GM12864 (cell line): ENCODE measurements around the gene PRPF39.

ENCODE experiments used
- DNase-seq: peaks from one replicate; pipeline ENCODE4 v3.0.0-alpha.2; 2011; ENCODE audit warnings: low read depth
- H3K4me3 ChIP-seq: 2 replicates; pipeline ENCODE4 v1.5.1; 2011; ENCODE audit warnings: mild to moderate bottlenecking, low read depth, low read length, control low read depth
- CTCF ChIP-seq: IDR thresholded peaks from 2 replicates; pipeline ENCODE4 v1.5.1; 2011; ENCODE audit warnings: low read depth, mild to moderate bottlenecking, moderate library complexity, low read length, control low read depth, inconsistent platforms; ENCODE audit errors: missing control alignments

PRPF39 gene

GRCh38 chr14:45149602-45150001 is 65.7 kb downstream of the PRPF39 start:
- no peak overlapping the region for H3K4me3 ChIP-seq
- TF ChIP-seq CTCF: no peak
- no peak for DNase-seq

DNA sequence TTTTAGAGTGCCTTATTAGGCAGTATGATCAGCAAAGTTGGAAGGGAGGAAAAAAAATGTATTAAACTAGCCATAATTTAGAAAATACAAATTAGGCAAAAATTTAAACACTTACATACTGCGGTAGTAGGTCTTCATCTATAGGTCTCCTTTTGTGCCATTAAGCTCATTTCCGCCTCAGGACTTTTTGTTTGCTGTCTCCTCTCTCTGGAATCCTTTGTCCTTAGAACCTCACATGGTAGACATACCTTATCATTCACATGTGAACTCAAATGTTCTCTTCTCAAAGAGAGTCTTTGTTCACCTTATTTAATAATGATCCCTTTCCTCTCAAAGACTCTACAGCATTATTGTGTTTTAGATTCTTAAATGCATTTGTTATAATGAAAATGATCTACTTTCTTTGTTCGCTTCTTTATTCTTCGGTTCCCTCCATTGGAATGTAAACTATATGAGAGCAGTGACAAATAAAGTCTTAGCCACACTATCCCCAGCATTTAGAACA is 66.5 kb downstream of the PRPF39 start:
- DNase-seq: no peak
- TF ChIP-seq CTCF: no peak
- H3K4me3 ChIP-seq: no peak overlapping the region

DNA sequence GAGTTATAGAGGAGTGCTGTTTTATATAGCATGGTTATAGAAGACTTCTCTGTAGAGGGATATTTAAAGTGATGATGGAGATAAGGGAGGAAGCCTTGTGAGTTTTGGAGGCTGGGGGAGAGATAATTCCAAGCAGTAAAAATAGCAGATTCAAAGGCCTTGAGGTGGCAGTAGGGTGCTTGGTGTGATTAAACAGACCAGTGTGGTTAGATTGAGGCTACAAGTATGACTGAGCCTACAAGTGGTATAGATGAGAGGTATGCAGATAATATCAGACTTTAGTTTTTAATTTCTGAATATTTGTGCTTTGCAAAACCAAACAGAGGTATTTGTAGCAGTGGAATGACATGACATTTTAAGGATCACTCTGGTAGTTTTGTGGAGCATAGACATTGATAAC is 72.2 kb downstream of the PRPF39 start:
- no peak for TF ChIP-seq CTCF
- DNase-seq: no peak
- H3K4me3 ChIP-seq: no peak overlapping the region
